Measurements from ENCODE around the gene ZGLP1.
A peak's percentile ranks its signal among the peaks of the same experiment; 100 is the strongest.

ZGLP1 gene

DNA sequence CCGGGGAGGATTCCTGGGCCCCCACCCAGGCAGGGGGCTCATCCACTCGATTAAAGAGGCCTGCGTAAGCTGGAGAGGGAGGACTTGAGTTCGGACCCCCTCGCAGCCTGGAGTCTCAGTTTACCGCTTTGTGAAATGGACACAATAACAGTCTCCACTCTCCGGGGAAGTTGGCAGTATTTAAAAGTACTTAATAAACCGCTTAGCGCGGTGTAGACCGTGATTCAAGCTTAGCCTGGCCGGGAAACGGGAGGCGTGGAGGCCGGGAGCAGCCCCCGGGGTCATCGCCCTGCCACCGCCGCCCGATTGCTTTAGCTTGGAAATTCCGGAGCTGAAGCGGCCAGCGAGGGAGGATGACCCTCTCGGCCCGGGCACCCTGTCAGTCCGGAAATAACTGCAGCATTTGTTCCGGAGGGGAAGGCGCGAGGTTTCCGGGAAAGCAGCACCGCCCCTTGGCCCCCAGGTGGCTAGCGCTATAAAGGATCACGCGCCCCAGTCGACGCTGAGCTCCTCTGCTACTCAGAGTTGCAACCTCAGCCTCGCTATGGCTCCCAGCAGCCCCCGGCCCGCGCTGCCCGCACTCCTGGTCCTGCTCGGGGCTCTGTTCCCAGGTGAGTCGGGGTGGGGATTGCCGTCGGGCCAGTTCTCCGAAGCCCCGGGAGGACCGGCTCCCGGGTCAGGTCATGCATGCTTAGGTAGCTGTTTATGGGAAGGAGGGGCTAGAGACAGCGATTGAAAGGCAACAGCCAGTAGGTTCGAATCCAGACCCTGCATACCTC lies 38.8 kb downstream of the ZGLP1 start, which contains the start of gene ICAM1:
TSS of gene ICAM1 (plus strand) at position 505 of the 779 bp plus-strand sequence. CDS start at position 545, 40 bp downstream.
- Histone ChIP-seq H3K4me3 (ENCODE audit: insufficient read depth in 1 of 2, low read depth in 1 of 2, low read length in 2 of 2) (peak within 1 kb of the TSS; percentile 43 to 79), H4K8ac (ENCODE audit: low read length) (peak within 1 kb of the TSS; percentile 96), H2BK15ac (ENCODE audit: low read depth, poor library complexity, severe bottlenecking) (peak within 1 kb of the TSS; percentile 75), H3K4ac (ENCODE audit: low read depth in 1 of 2, low read length in 2 of 2) (peak within 1 kb of the TSS; percentile 84 to 89), H2AK5ac (ENCODE audit: low read length, severe bottlenecking) (peak within 1 kb of the TSS; percentile 49), H3K4me2 (ENCODE audit: low read length, poor library complexity, severe bottlenecking) (peak within 1 kb of the TSS; percentile 79), H3K18ac (ENCODE audit: low read depth in 1 of 2, low read length in 2 of 2) (peak within 1 kb of the TSS; percentile 71 to 94), H4K91ac (ENCODE audit: low read length) (peak within 1 kb of the TSS; percentile 70), H2BK120ac (ENCODE audit: low read depth, low read length) (peak within 1 kb of the TSS; percentile 91), H3K14ac (ENCODE audit: low read length in 2 of 2) (peak within 1 kb of the TSS in 1 of 2 experiments; percentile 80), H2BK5ac (ENCODE audit: low read depth, low read length, poor library complexity, severe bottlenecking) (peak within 1 kb of the TSS; percentile 35), H3K23ac (ENCODE audit: low read length in 2 of 2) (peak within 1 kb of the TSS in 1 of 2 experiments; percentile 59), H3K4me1 (ENCODE audit: control insufficient read depth, insufficient read depth, low read depth, low read length) (peaks cover 23% of the 10 kb centered on the region), H3K36me3 (ENCODE audit: control insufficient read depth in 1 of 2, insufficient read depth in 2 of 2, low read depth in 1 of 2, low read length in 2 of 2) (peaks cover 9 to 11% of the 10 kb centered on the region in 2 experiments), H3K27me3 (ENCODE audit: control insufficient read depth in 1 of 2, insufficient read depth in 1 of 2, low read length in 2 of 2) (no peaks in the 10 kb centered on the region), H3K9ac (ENCODE audit: low read length) (peak within 1 kb of the TSS; percentile 84), H3K79me1 (replicated peaks; ENCODE audit: low read length, poor library complexity, severe bottlenecking) (no peaks in the 10 kb centered on the region), H3K9me3 (ENCODE audit: control insufficient read depth, low read length) (no peaks in the 10 kb centered on the region), H3K27ac (ENCODE audit: low read length, poor library complexity, severe bottlenecking) (no peak within 1 kb of the TSS), H2BK12ac (ENCODE audit: low read length in 2 of 2) (peak within 1 kb of the TSS; percentile 51 to 96), H2AFZ (ENCODE audit: low read depth, low read length) (peak within 1 kb of the TSS; percentile 83)
- 8% methylated on average over 51 of the region's 51 CpGs for WGBS
- peak; percentile 94 for DNase-seq

DNA sequence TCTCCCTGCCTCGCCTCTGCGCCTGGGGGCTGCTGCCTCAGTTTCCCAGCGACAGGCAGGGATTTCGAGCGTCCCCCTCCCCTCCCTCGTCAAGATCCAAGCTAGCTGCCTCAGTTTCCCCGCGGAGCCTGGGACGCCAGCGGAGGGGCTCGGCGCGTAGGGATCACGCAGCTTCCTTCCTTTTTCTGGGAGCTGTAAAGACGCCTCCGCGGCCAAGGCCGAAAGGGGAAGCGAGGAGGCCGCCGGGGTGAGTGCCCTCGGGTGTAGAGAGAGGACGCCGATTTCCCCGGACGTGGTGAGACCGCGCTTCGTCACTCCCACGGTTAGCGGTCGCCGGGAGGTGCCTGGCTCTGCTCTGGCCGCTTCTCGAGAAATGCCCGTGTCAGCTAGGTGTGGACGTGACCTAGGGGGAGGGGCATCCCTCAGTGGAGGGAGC lies 39.4 kb downstream of the ZGLP1 start:
- H2BK15ac ChIP-seq (ENCODE audit: low read depth, poor library complexity, severe bottlenecking) = peak overlapping the region; percentile 44
- peak overlapping the region in 1 of 2 experiments; percentile 79 for H3K4me3 ChIP-seq (ENCODE audit: insufficient read depth in 1 of 2, low read depth in 1 of 2, low read length in 2 of 2)
- H2BK12ac ChIP-seq (ENCODE audit: low read length in 2 of 2) = peak overlapping the region; percentile 51 to 96
- H3K4me1 ChIP-seq (ENCODE audit: control insufficient read depth, insufficient read depth, low read depth, low read length) = peaks cover 23% of the 10 kb centered on the region
- H3K9ac ChIP-seq (ENCODE audit: low read length) = peak overlapping the region; percentile 84
- H3K27ac ChIP-seq (ENCODE audit: low read length, poor library complexity, severe bottlenecking) = no peak overlapping the region
- H3K9me3 ChIP-seq (ENCODE audit: control insufficient read depth, low read length) = no peaks in the 10 kb centered on the region
- peak overlapping the region; percentile 70 for H4K91ac ChIP-seq (ENCODE audit: low read length)
- DNase-seq = peak; percentile 46
- no peaks in the 10 kb centered on the region for H3K79me1 ChIP-seq (replicated peaks; ENCODE audit: low read length, poor library complexity, severe bottlenecking)
- peak overlapping the region; percentile 96 for H4K8ac ChIP-seq (ENCODE audit: low read length)
- peak overlapping the region; percentile 60 to 94 for H3K18ac ChIP-seq (ENCODE audit: low read depth in 1 of 2, low read length in 2 of 2)
- H3K36me3 ChIP-seq (ENCODE audit: control insufficient read depth in 1 of 2, insufficient read depth in 2 of 2, low read depth in 1 of 2, low read length in 2 of 2) = peaks cover 8 to 9% of the 10 kb centered on the region in 2 experiments
- H2BK5ac ChIP-seq (ENCODE audit: low read depth, low read length, poor library complexity, severe bottlenecking) = no peak overlapping the region
- WGBS = 19% methylated on average over 30 of the region's 37 CpGs
- peak overlapping the region; percentile 20 for H2AFZ ChIP-seq (ENCODE audit: low read depth, low read length)
- no peaks in the 10 kb centered on the region for H3K27me3 ChIP-seq (ENCODE audit: control insufficient read depth in 1 of 2, insufficient read depth in 1 of 2, low read length in 2 of 2)
- H3K4ac ChIP-seq (ENCODE audit: low read depth in 1 of 2, low read length in 2 of 2) = peak overlapping the region; percentile 74 to 84
- H2BK120ac ChIP-seq (ENCODE audit: low read depth, low read length) = peak overlapping the region; percentile 44
- H3K23ac ChIP-seq (ENCODE audit: low read length in 2 of 2) = no peak overlapping the region
- H3K4me2 ChIP-seq (ENCODE audit: low read length, poor library complexity, severe bottlenecking) = no peak overlapping the region
- no peak overlapping the region for H3K14ac ChIP-seq (ENCODE audit: low read length in 2 of 2)
- H2AK5ac ChIP-seq (ENCODE audit: low read length, severe bottlenecking) = peak overlapping the region; percentile 17

DNA sequence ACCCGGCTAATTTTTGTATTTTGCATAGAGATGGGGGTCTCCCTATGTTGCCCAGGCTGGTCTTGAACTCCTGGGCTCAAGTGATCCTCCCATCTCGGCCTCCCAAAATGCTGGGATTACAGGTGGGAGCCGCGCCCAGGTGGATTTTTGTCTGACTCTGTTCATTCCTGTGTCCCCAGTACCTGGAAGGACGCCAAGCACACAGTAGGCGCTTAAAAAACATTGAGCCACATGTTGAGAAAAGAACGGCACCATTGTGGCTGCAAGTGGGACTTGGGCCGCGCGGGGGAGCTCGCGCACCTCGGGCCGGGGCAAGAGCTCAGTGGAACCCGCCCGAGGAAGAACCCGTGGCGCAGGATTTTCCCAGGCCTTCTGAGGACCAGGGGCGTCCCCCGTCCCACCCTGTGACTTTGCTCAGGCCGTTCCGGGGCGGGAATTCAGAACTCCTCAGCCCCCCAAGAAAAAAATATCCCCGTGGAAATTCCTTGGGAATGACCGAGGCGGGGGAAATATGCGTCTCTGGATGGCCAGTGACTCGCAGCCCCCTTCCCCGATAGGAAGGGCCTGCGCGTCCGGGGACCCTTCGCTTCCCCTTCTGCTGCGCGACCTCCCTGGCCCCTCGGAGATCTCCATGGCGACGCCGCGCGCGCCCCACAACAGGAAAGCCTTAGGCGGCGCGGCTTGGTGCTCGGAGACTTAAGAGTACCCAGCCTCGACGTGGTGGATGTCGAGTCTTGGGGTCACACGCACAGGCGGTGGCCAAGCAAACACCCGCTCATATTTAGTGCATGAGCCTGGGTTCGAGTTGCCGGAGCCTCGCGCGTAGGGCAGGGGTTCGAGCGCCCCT lies 40.1 kb downstream of the ZGLP1 start:
- H3K14ac ChIP-seq (ENCODE audit: low read length in 2 of 2) = no peak overlapping the region
- no peak overlapping the region for H3K23ac ChIP-seq (ENCODE audit: low read length in 2 of 2)
- peak overlapping the region; percentile 84 for H3K9ac ChIP-seq (ENCODE audit: low read length)
- H3K4me2 ChIP-seq (ENCODE audit: low read length, poor library complexity, severe bottlenecking) = peak overlapping the region; percentile 72
- H4K91ac ChIP-seq (ENCODE audit: low read length) = peak overlapping the region; percentile 65
- peaks cover 23% of the 10 kb centered on the region for H3K4me1 ChIP-seq (ENCODE audit: control insufficient read depth, insufficient read depth, low read depth, low read length)
- H4K8ac ChIP-seq (ENCODE audit: low read length) = peak overlapping the region; percentile 96
- peak overlapping the region; percentile 17 for H2AK5ac ChIP-seq (ENCODE audit: low read length, severe bottlenecking)
- peak; percentile 92 for DNase-seq
- peak overlapping the region; percentile 74 to 84 for H3K4ac ChIP-seq (ENCODE audit: low read depth in 1 of 2, low read length in 2 of 2)
- peak overlapping the region; percentile 51 to 96 for H2BK12ac ChIP-seq (ENCODE audit: low read length in 2 of 2)
- H3K36me3 ChIP-seq (ENCODE audit: control insufficient read depth in 1 of 2, insufficient read depth in 2 of 2, low read depth in 1 of 2, low read length in 2 of 2) = peaks cover 2% of the 10 kb centered on the region in 2 experiments
- peak overlapping the region in 1 of 2 experiments; percentile 79 for H3K4me3 ChIP-seq (ENCODE audit: insufficient read depth in 1 of 2, low read depth in 1 of 2, low read length in 2 of 2)
- H3K18ac ChIP-seq (ENCODE audit: low read depth in 1 of 2, low read length in 2 of 2) = peak overlapping the region; percentile 60 to 94
- 8% methylated on average over 59 of the region's 59 CpGs for WGBS
- peak overlapping the region; percentile 20 for H2AFZ ChIP-seq (ENCODE audit: low read depth, low read length)
- H2BK5ac ChIP-seq (ENCODE audit: low read depth, low read length, poor library complexity, severe bottlenecking) = no peak overlapping the region
- no peaks in the 10 kb centered on the region for H3K79me1 ChIP-seq (replicated peaks; ENCODE audit: low read length, poor library complexity, severe bottlenecking)
- peak overlapping the region; percentile 44 for H2BK15ac ChIP-seq (ENCODE audit: low read depth, poor library complexity, severe bottlenecking)
- H3K27me3 ChIP-seq (ENCODE audit: control insufficient read depth in 1 of 2, insufficient read depth in 1 of 2, low read length in 2 of 2) = no peaks in the 10 kb centered on the region
- H3K9me3 ChIP-seq (ENCODE audit: control insufficient read depth, low read length) = no peaks in the 10 kb centered on the region
- H3K27ac ChIP-seq (ENCODE audit: low read length, poor library complexity, severe bottlenecking) = no peak overlapping the region
- peak overlapping the region; percentile 9 for H2BK120ac ChIP-seq (ENCODE audit: low read depth, low read length)

Measured in mesenchymal stem cell (in vitro differentiated cells and primary cell).